IPS-18c (cell line): ENCODE data around the gene PHKG2.

Source experiments
- H3K4me3 ChIP-seq: 2 replicates; pipeline ENCODE4 v1.7.0; 2013; ENCODE audit warnings: low read depth, mild to moderate bottlenecking, low read length, moderate library complexity; ENCODE audit not compliant: insufficient read depth
- H3K9me3 ChIP-seq: one replicate; pipeline ENCODE4 v1.6.1; 2013; ENCODE audit warnings: mild to moderate bottlenecking, low read length, moderate library complexity; ENCODE audit not compliant: control insufficient read depth, insufficient read depth

Gene PHKG2

GRCh38 chr16:30723725-30724355, 24.4 kb upstream of the PHKG2 start:
- Histone ChIP-seq H3K9me3 (no peaks in the 10 kb centered on the region), H3K4me3 (no peak overlapping the region)

DNA sequence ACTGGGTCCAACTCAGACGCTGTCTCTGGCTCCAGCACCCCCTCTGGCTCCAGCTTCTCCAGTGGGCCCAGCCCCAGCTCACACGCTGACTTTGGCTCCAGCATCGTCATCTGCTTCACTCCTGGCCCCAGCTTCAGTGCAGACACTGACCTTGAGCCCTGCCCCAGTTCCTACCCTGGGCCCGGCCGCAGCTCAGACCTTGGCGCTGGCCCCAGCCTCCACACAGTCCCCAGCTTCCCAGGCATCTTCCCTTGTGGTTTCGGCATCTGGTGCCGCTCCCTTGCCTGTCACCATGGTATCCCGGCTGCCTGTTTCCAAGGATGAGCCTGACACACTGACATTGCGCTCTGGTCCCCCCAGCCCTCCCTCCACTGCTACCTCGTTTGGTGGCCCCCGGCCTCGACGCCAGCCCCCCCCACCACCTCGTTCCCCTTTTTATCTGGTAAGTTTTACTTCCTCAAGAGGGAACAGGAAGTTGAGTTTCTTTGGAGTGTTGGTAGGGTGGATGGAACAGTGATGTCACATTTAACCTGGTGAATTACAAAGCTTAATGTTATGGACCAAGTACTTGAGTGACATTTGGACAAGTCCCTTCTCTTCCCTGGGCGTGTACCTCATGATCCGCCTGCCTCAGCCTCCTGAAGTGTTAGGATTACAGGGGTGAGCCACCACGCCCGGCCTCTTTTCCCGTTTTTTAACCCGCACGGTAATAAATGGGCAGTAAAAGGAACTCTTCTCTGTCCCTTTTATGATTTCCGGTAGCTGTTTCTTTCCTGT, 23.4 kb upstream of the PHKG2 start:
- H3K4me3 ChIP-seq: no peak overlapping the region
- H3K9me3 ChIP-seq: no peaks in the 10 kb centered on the region

DNA sequence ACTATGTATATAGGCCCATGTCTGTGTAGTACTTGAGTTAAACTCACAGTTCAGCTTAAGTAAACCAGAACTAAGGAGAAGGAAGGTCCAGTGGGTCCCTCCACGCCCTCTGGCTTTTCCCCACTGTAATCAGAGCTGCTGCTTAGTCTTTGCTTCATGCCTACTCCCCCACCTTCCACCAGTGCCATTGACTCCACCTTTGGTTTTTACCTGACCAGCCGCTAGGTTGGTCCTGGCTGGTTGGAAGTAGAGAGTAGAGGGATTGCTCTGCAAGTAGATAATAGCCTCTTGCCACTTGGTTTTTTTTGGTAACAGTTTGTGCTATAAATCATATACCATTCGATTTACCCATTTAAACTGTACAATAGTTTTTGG, 22.8 kb upstream of the PHKG2 start:
- Histone ChIP-seq H3K4me3 (no peak overlapping the region), H3K9me3 (no peaks in the 10 kb centered on the region)

DNA sequence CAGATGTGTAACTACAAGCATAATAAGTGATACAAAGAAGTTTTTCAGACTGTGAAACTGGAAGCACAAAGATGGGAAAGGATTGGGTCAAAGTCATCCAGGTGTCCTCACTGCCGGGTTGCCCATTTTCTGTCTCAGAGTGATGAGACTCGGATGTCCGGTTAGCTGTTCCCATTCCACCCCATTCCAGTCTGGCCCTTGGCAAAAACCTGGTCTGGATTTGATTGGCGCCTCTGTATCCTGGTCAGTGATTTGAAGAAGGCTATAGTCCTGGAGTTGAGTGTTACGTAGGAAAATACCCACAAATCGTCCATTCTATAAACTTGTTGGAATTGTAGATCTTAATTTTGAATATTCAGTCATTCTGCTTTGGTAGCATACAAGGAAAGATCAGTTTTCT, 19.9 kb upstream of the PHKG2 start:
- Histone ChIP-seq H3K9me3 (no peaks in the 10 kb centered on the region), H3K4me3 (no peak overlapping the region)

DNA sequence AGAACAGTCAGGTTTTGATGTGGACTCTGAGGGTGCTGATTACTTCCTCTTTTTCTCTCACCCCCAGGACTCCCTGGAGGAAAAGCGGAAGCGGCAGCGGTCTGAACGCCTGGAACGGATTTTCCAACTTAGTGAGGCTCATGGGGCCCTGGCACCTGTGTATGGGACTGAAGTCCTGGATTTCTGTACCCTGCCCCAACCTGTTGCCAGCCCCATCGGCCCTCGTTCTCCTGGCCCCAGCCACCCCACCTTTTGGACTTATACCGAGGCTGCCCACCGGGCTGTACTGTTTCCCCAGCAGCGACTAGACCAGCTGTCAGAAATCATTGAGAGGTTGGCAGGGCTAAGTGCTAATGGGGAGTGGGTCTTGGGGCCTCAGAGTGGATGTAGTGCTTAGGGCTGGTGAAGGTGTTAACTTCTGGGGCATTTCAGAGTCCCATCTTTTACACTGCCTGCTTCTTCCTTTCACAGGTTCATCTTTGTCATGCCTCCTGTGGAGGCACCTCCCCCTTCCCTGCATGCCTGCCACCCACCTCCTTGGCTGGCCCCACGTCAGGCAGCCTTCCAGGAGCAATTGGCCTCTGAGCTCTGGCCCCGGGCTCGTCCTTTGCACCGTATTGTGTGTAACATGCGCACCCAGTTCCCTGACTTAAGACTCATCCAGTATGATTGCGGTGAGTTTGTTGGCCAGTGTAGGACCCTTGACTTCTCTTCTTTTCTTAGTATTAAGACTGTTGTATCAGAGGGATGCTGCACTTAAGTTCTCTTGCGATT, 19.1 kb upstream of the PHKG2 start:
- H3K9me3 ChIP-seq: no peaks in the 10 kb centered on the region

GRCh38 chr16:30731411-30731810, 16.8 kb upstream of the PHKG2 start:
- Histone ChIP-seq H3K4me3 (no peak overlapping the region), H3K9me3 (no peaks in the 10 kb centered on the region)

More for the DNA sequence above, 19.1 kb upstream of the PHKG2 start:
- H3K4me3 ChIP-seq: no peak overlapping the region

GRCh38 chr16:30736995-30737793, 11.0 kb upstream of the PHKG2 start:
- H3K9me3 ChIP-seq: no peaks in the 10 kb centered on the region
- no peak overlapping the region for H3K4me3 ChIP-seq

DNA sequence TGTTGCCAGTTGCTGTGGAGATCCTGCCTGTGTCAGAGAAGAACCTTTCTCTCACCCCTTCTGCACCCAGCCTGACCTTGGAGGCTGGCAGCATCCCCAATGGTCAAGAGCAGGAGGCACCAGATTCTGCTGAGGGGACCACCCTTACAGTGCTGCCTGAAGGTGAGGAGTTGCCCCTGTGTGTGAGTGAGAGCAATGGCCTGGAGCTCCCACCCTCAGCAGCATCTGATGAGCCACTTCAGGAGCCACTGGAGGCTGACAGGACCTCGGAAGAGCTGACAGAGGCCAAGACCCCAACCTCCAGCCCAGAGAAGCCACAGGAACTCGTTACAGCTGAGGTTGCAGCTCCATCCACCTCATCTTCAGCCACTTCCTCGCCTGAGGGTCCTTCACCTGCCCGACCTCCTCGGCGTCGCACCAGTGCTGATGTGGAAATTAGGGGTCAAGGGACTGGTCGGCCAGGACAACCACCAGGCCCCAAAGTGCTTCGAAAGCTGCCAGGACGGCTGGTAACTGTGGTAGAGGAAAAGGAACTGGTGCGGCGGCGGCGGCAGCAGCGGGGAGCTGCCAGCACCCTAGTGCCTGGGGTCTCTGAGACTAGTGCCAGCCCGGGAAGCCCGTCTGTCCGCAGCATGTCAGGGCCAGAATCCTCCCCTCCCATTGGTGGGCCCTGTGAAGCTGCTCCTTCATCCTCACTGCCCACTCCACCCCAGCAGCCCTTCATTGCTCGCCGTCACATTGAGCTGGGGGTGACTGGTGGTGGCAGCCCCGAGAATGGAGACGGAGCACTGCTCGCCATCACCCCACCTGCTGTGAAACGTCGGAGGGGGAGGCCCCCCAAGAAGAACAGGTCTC, 10.2 kb upstream of the PHKG2 start:
- Histone ChIP-seq H3K4me3 (no peak overlapping the region), H3K9me3 (no peaks in the 10 kb centered on the region)

GRCh38 chr16:30738984-30739951, 9.0 kb upstream of the PHKG2 start:
- no peak overlapping the region for H3K4me3 ChIP-seq
- no peaks in the 10 kb centered on the region for H3K9me3 ChIP-seq

GRCh38 chr16:30740364-30741251, 7.6 kb upstream of the PHKG2 start:
- Histone ChIP-seq H3K4me3 (peak overlapping the region; percentile 20; the same call in 1 of the 2 replicates), H3K9me3 (no peaks in the 10 kb centered on the region)

DNA sequence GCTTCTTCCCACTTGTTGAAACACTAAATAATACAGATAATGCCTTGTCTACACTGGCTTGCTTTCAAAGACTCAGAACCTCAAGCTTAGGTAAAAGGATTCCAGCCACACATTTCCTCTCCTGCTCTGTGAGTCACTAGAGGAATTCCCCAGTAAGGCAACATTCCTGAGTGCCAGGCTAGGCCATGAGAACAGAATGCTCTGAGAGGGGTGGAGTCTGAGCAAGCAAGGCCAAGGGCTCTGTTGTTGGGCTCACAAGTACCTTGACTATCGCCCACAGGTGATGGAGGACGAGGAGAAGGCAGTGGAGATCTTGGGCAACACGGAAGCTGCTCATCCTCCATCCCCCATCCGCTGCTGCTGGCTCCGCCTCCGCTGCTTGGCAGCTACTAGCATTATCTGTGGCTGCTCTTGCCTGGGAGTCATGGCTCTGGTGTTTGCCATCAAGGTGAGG, 6.7 kb upstream of the PHKG2 start:
- no peak overlapping the region for H3K4me3 ChIP-seq
- no peaks in the 10 kb centered on the region for H3K9me3 ChIP-seq

GRCh38 chr16:30743716-30744115, 4.5 kb upstream of the PHKG2 start:
- Histone ChIP-seq H3K9me3 (no peaks in the 10 kb centered on the region), H3K4me3 (no peak overlapping the region)

- Histone ChIP-seq H3K9me3 (no peaks in the 10 kb centered on the region), H3K4me3 (no peak overlapping the region)
These were observed 4.0 kb upstream of the PHKG2 start for GRCh38 chr16:30744183-30744582.

- Histone ChIP-seq H3K9me3 (no peaks in the 10 kb centered on the region), H3K4me3 (no peak overlapping the region)
These were observed 3.1 kb upstream of the PHKG2 start for GRCh38 chr16:30745082-30745481.
